K562 (cell line): ENCODE data around the gene ATP12A. TPM values are rescaled to one million over a fixed set of nuclear protein-coding genes. Genes with fewer than 3 reads are reported as not detected.

Source experiments
- ATAC-seq: fragments of 200-7000 bp; cut with Tn5 transposase; 3 replicates; pipeline ENCODE4 v1.9.1; 2020; ENCODE audit warnings: moderate library complexity
- BruUV-seq: library from RNA; stranded (reverse); fragments of 400-500 nt; replicated peaks from 2 replicates; lab custom pipeline; 2021; lab: Mats Ljungman, UMichigan
- CTCF ChIA-PET: fragments of 300-600 bp; formaldehyde crosslinking; extraction: SDS; loops from one replicate; lab custom pipeline; 2021; ENCODE audit warnings: low intra/inter-chr PET ratio; lab: Yijun Ruan, JAX
- POLR2A ChIA-PET: fragments of 300-600, 350-650 bp; sonication (Branson Sonifier 250); formaldehyde crosslinking; extraction: SDS; loops from one replicate; lab custom pipeline; 2021; ENCODE audit warnings: antibody characterized with exemption, inconsistent platforms; lab: Yijun Ruan, JAX
- DNase-seq, 4 experiments: peaks; one replicate each; pipeline versions ENCODE4 v3.0.0 to v3.0.0-alpha.2; 2011 to 2018; ENCODE audit warnings: low spot score in 3 of 4, mixed read lengths in 3 of 4; ENCODE audit errors: extremely low read depth in 1 of 4
- FAIRE-seq: peaks from 2 replicates; lab custom pipeline; 2011; peaks lifted over from hg19 to GRCh38; lab: Jason Lieb, UNC
- H2AFZ ChIP-seq: 2 replicates; pipeline ENCODE4 v1.6.0; 2011; ENCODE audit warnings: low read depth, low read length, control low read depth, inconsistent platforms
- H3K27ac ChIP-seq: fragments of 200-600 bp; 3 replicates; pipeline ENCODE4 v1.8.0; 2011; ENCODE audit warnings: low read depth, mild to moderate bottlenecking, control low read depth, inconsistent platforms, low read length, moderate library complexity, mixed read lengths; ENCODE audit errors: extremely low read depth
- H3K27me3 ChIP-seq, 2 experiments: fragments of 300-600 bp in 1 of 2; 2 replicates in 1 of 2; 3 replicates in 1 of 2; pipeline versions ENCODE4 v1.6.0 to v1.8.0; 2011; ENCODE audit warnings: inconsistent platforms in 2 of 2, low read length in 2 of 2, mild to moderate bottlenecking in 1 of 2, mixed read lengths in 1 of 2, moderate library complexity in 1 of 2; ENCODE audit not compliant: control insufficient read depth in 2 of 2, insufficient read depth in 2 of 2
- H3K36me3 ChIP-seq: fragments of 300-600 bp; 3 replicates; pipeline ENCODE4 v1.8.0; 2011; ENCODE audit warnings: mild to moderate bottlenecking, low read length, inconsistent platforms; ENCODE audit not compliant: control insufficient read depth, insufficient read depth
- H3K4me1 ChIP-seq, 2 experiments: fragments of 200-600 bp in 1 of 2; replicated peaks in 1 of 2; 2 replicates in 1 of 2; 3 replicates in 1 of 2; pipeline versions ENCODE4 v1.5.1 to v1.8.0; 2011; ENCODE audit warnings: inconsistent platforms in 2 of 2, low read length in 2 of 2, mild to moderate bottlenecking in 1 of 2, mixed read lengths in 1 of 2, moderate library complexity in 1 of 2; ENCODE audit not compliant: control insufficient read depth in 2 of 2, insufficient read depth in 2 of 2
- H3K4me2 ChIP-seq: 2 replicates; pipeline ENCODE4 v1.6.1; 2011; ENCODE audit warnings: low read length, control low read depth, inconsistent platforms, mixed read lengths; ENCODE audit not compliant: insufficient read depth
- H3K4me3 ChIP-seq: fragments of 200-600 bp; sonication (generic), shearing (Covaris generic); 2 replicates; pipeline ENCODE4 v1.5.1; 2016; ENCODE audit warnings: control low read depth, inconsistent platforms
- H3K79me2 ChIP-seq: fragments of 200-600 bp; 3 replicates; pipeline ENCODE4 v1.8.0; 2011; ENCODE audit warnings: low read length, inconsistent platforms; ENCODE audit not compliant: control insufficient read depth, insufficient read depth
- H3K9ac ChIP-seq, 2 experiments: 2 replicates each; pipeline versions ENCODE4 v1.6.0 to v1.6.1; 2011; ENCODE audit warnings: low read depth in 2 of 2, low read length in 2 of 2, control low read depth in 1 of 2, inconsistent platforms in 1 of 2, mild to moderate bottlenecking in 1 of 2, mixed read lengths in 1 of 2; ENCODE audit not compliant: insufficient read depth in 1 of 2
- H3K9me1 ChIP-seq: one replicate; pipeline ENCODE4 v1.6.0; 2011; ENCODE audit warnings: inconsistent platforms, mild to moderate bottlenecking, low read length, moderate library complexity; ENCODE audit not compliant: control insufficient read depth, insufficient read depth
- H3K9me3 ChIP-seq: replicated peaks from 2 replicates; pipeline ENCODE4 v1.5.1; 2011; ENCODE audit warnings: low read depth, low read length, inconsistent platforms; ENCODE audit not compliant: control insufficient read depth, insufficient read depth
- H4K20me1 ChIP-seq: replicated peaks from 2 replicates; pipeline ENCODE4 v1.6.1; 2011; ENCODE audit warnings: low read length, inconsistent platforms, mixed read lengths; ENCODE audit not compliant: control insufficient read depth, insufficient read depth
- ARHGAP35 ChIP-seq: fragments of 450-650 bp; IDR thresholded peaks from 2 replicates; pipeline ENCODE4 v1.6.1; 2018; ENCODE audit not compliant: partially characterized antibody
- CAMTA2 ChIP-seq: fragments of 250-450 bp; sonication (Bioruptor Pico); conservative IDR thresholded peaks from 2 replicates; pipeline ENCODE4 v1.5.1; 2022
- EP400 ChIP-seq: fragments of 450-650 bp; IDR thresholded peaks from 2 replicates; pipeline ENCODE4 v1.6.1; 2017; ENCODE audit warnings: antibody characterized with exemption, mild to moderate bottlenecking, moderate library complexity
- ETV6 ChIP-seq, 3 experiments: fragments of 150-350 bp in 1 of 3; sonication (generic) in 1 of 3; formaldehyde crosslinking in 1 of 3; IDR thresholded peaks; 2 replicates each; pipeline versions ENCODE4 v1.6.1 to v1.8.0; 2014 to 2022; ENCODE audit warnings: borderline replicate concordance in 2 of 3, low read depth in 2 of 3, antibody characterized with exemption in 1 of 3, low read length in 1 of 3, mild to moderate bottlenecking in 1 of 3, missing genetic modification reagents in 1 of 3
- HMBOX1 ChIP-seq: sonication (generic); IDR thresholded peaks from 2 replicates; pipeline ENCODE4 v1.6.1; 2016
- L3MBTL2 ChIP-seq: fragments of 450-650 bp; IDR thresholded peaks from 2 replicates; pipeline ENCODE4 v1.6.1; 2016; ENCODE audit warnings: mild to moderate bottlenecking, moderate library complexity
- POLR2B ChIP-seq: fragments of 450-650 bp; IDR thresholded peaks from 2 replicates; pipeline ENCODE4 v1.6.1; 2018; ENCODE audit warnings: low read depth; ENCODE audit not compliant: partially characterized antibody
- PRPF4 ChIP-seq: fragments of 200-400 bp; formaldehyde crosslinking; IDR thresholded peaks from one replicate; pipeline ENCODE4 v1.6.1; 2017; ENCODE audit warnings: low read length, low read depth, mild to moderate bottlenecking; ENCODE audit not compliant: insufficient read depth, poor library complexity, severe bottlenecking
- RBM22 ChIP-seq: fragments of 200-400 bp; formaldehyde crosslinking; IDR thresholded peaks from 2 replicates; pipeline ENCODE4 v1.6.1; 2018; ENCODE audit warnings: low read length, low read depth; ENCODE audit not compliant: poor library complexity, severe bottlenecking
- SFPQ ChIP-seq: fragments of 200-400 bp; formaldehyde crosslinking; IDR thresholded peaks from 2 replicates; pipeline ENCODE4 v1.6.1; 2017; ENCODE audit warnings: mild to moderate bottlenecking, low read depth, low read length, moderate library complexity
- SIN3B ChIP-seq: fragments of 450-650 bp; IDR thresholded peaks from 2 replicates; pipeline ENCODE4 v1.6.1; 2017; ENCODE audit warnings: low read depth, mild to moderate bottlenecking, moderate library complexity
- SRSF9 ChIP-seq: fragments of 200-400 bp; formaldehyde crosslinking; IDR thresholded peaks from 2 replicates; pipeline ENCODE4 v1.6.1; 2017; ENCODE audit warnings: low read depth, low read length, borderline replicate concordance
- XRCC5 ChIP-seq: fragments of 200-400 bp; formaldehyde crosslinking; IDR thresholded peaks from 2 replicates; pipeline ENCODE4 v1.6.1; 2017; ENCODE audit warnings: low read depth, mild to moderate bottlenecking, low read length
- ZFPM2 ChIP-seq: fragments of 250-450 bp; sonication (Bioruptor Pico); IDR thresholded peaks from 2 replicates; pipeline ENCODE4 v1.5.1; 2022; ENCODE audit warnings: mild to moderate bottlenecking
- ZNF146 ChIP-seq: IDR thresholded peaks from one replicate; pipeline ENCODE4 v1.6.1; 2018; ENCODE audit warnings: missing compliant biosample characterization; ENCODE audit not compliant: unreplicated experiment
- ZNF197 ChIP-seq: fragments of 200-800 bp; sonication (Bioruptor generic); IDR thresholded peaks from 2 replicates; pipeline ENCODE4 v1.6.1; 2016; ENCODE audit warnings: low read depth, missing genetic modification characterization, missing compliant biosample characterization
- ZNF280B ChIP-seq: fragments of 250-450 bp; sonication (Bioruptor Pico); IDR thresholded peaks from 2 replicates; pipeline ENCODE4 v1.5.1; 2021; ENCODE audit warnings: mild to moderate bottlenecking
- ZNF75A ChIP-seq: fragments of 450-650 bp; formaldehyde crosslinking; IDR thresholded peaks from 2 replicates; pipeline ENCODE4 v1.4.0; 2020; ENCODE audit warnings: mild to moderate bottlenecking
- WGBS: fragments of 100-300 bp; shearing (Covaris generic); methylation state at CpG from one replicate; pipeline ENCODE4 v1.1.6; 2016; ENCODE audit warnings: low coverage, mixed read lengths; ENCODE audit not compliant: insufficient coverage; ENCODE audit errors: missing lambda C conversion rate; 5-methylcytosine and 5-hydroxymethylcytosine counted together
- in situ Hi-C: fragments of 300-500 bp; cut with MboI; formaldehyde crosslinking; loops from 4 replicates; pipeline ENCODE4 v1.15.0; 2018; ENCODE audit warnings: inconsistent platforms, mixed read lengths
- intact Hi-C: fragments of 100-400 bp; cut with micrococcal nuclease; formaldehyde crosslinking; loops from 2 replicates; pipeline ENCODE4 v1.14.2; 2022
- polyA plus RNA-seq, 8 experiments: library from polyadenylated mRNA; depleted of rRNA in 4 of 8; stranded (reverse) in 5 of 8; unstranded in 3 of 8; fragments of >200 nt; fragmentation: Nextera tagmentation in 2 of 8; fragmentation: Illumina TruSeq in 1 of 8; extraction: Ambion mirVana in 2 of 8; extraction: Trizol in 1 of 8; gene quantifications; 2 replicates each; pipeline versions ENCODE4 v1.2.1 to v1.2.3, GENCODE V29; 2011 to 2014; ENCODE audit warnings: inconsistent platforms in 1 of 8, missing spikeins in 1 of 8
- total RNA-seq, 7 experiments: library from RNA; depleted of rRNA in 6 of 7; stranded (reverse); fragments of >200 nt in 6 of 7; fragmentation: Illumina TruSeq in 2 of 7; extraction: Trizol in 2 of 7; gene quantifications; 2 replicates each; pipeline versions ENCODE4 v1.2.1 to v1.2.3, GENCODE V29; 2011 to 2021; ENCODE audit warnings: low replicate concordance in 1 of 7

ATP12A gene
- total and polyA plus RNA-seq, 9 of the 15 experiments (the other 6 are each of a cell fraction or from before 2014, with no cell fraction given): not detected

GRCh38 chr13:24663089-24663395 lies 17.2 kb upstream of the ATP12A start:
- ChIA-PET POLR2A (no interaction called here), CTCF (no interaction called here)
- Histone ChIP-seq H3K9me3 (no peaks in the 10 kb centered on the region), H3K4me3 (no peak overlapping the region), H3K4me1 (no peaks in the 10 kb centered on the region), H3K27ac (no peak overlapping the region; the same call in 2 of the 3 replicates), H3K4me2 (no peak overlapping the region), H3K9me1 (no peaks in the 10 kb centered on the region), H3K79me2 (no peaks in the 10 kb centered on the region), H3K27me3 (peaks cover 0 to 16% of the 10 kb centered on the region in 2 experiments; a peak in 2 of 5 replicates), H3K36me3 (no peaks in the 10 kb centered on the region), H3K9ac (no peak overlapping the region), H4K20me1 (no peaks in the 10 kb centered on the region), H2AFZ (no peak overlapping the region)
- BruUV-seq: no TSS peak
- DNase-seq: no peak
- ATAC-seq: no peak
- in situ Hi-C loops: no loop called here
- no peak for FAIRE-seq
- intact Hi-C loops: no loop called here
- WGBS: 0% methylated on average over 4 of the region's 4 CpGs
- no peak for TF ChIP-seq CAMTA2 (CRISPR knock-in tag)
- TF ChIP-seq RBM22: no peak
- no peak for TF ChIP-seq ARHGAP35
- TF ChIP-seq SIN3B: no peak
- no peak for TF ChIP-seq ZNF75A (CRISPR knock-in tag)
- no peak for TF ChIP-seq XRCC5
- TF ChIP-seq ZNF197 (CRISPR knock-in tag): no peak
- TF ChIP-seq POLR2B: no peak
- TF ChIP-seq SFPQ: no peak
- no peak for TF ChIP-seq HMBOX1
- TF ChIP-seq ZFPM2 (CRISPR knock-in tag): no peak
- no peak for TF ChIP-seq EP400
- no peak for TF ChIP-seq ETV6 (IDR thresholded peaks at IDR 0.05; ENCODE audit: borderline replicate concordance in 1 of 2, low read depth in 2 of 2, low read length in 1 of 2)
- TF ChIP-seq ETV6 (CRISPR knock-in tag; IDR thresholded peaks at IDR 0.05; ENCODE audit: borderline replicate concordance): no peak
- no peak for TF ChIP-seq ZNF146
- TF ChIP-seq SRSF9: no peak
- TF ChIP-seq PRPF4: no peak
- TF ChIP-seq ZNF280B (CRISPR knock-in tag): no peak
- no peak for TF ChIP-seq L3MBTL2
